ENCODE data around the gene MAPK8IP1.

DNA sequence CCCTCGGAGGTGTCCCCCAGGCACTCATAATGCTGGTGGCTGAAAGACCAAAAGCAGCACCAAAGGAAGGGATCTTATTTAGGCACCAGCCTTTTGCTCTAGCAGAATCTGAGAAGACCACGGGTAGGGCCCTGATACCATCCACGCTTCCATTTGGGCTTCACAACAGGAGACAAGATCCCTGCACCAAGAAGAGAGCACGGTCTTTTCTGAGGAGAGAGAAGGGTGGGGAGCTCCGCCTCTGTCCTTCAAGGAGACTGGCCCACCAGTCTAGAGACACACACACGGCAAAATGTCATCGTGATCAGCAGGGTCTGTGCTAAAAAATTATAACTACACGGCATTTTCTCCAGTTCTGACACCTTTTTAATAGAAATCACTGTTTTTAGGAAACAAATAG lies 46.8 kb downstream of the MAPK8IP1 start:
- no peak for TF ChIP-seq POLR2A (IDR thresholded peaks at IDR 0.05)
- TF ChIP-seq, protein P1, sequence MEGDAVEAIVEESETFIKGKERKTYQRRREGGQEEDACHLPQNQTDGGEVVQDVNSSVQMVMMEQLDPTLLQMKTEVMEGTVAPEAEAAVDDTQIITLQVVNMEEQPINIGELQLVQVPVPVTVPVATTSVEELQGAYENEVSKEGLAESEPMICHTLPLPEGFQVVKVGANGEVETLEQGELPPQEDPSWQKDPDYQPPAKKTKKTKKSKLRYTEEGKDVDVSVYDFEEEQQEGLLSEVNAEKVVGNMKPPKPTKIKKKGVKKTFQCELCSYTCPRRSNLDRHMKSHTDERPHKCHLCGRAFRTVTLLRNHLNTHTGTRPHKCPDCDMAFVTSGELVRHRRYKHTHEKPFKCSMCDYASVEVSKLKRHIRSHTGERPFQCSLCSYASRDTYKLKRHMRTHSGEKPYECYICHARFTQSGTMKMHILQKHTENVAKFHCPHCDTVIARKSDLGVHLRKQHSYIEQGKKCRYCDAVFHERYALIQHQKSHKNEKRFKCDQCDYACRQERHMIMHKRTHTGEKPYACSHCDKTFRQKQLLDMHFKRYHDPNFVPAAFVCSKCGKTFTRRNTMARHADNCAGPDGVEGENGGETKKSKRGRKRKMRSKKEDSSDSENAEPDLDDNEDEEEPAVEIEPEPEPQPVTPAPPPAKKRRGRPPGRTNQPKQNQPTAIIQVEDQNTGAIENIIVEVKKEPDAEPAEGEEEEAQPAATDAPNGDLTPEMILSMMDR (IDR thresholded peaks at IDR 0.05): no peak

Measured in adrenal gland (tissue), 5 donors.